ENCODE results near the gene GOLGA3.

GOLGA3 gene

DNA sequence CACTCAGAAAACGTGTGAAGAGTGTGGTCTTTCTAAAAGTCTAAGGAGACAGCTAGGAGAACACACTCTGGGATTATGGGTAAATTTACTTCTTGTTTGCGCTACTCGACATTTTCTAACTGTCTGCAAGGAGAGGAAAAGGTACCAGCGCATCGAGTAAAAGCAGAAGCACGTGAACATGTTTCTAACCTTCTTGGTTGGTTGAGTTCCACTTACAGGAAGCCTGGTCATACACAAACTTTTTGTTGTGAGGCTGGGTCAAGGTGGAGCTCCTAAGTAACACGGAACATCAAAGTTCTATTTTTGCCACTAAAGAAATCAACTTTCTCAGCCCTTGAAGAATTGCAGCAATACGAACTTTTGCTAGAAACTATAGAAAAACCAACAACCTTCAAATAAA, 87.0 kb downstream of the GOLGA3 start:
- DNase-seq = no peak

DNA sequence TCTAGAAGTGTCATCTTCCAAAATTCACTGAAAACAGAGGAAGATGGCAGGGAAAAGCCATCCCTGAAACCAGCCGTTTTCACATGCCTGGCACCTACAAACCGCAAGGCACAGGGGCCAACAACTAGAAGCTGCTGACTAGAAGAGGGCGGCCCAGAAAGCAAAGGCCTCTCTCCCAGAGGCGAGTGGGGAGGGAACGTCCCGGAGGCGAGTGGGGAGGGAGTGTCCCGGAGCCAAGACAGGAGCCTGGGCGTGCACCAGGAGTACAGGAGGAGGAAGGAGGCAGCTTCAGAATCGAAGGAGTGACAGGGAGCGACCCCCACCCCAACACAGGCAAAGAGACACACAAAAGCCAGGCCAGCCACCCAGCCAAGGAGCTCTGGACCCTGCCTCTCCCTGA, 88.0 kb downstream of the GOLGA3 start:
- no peak for DNase-seq

DNA sequence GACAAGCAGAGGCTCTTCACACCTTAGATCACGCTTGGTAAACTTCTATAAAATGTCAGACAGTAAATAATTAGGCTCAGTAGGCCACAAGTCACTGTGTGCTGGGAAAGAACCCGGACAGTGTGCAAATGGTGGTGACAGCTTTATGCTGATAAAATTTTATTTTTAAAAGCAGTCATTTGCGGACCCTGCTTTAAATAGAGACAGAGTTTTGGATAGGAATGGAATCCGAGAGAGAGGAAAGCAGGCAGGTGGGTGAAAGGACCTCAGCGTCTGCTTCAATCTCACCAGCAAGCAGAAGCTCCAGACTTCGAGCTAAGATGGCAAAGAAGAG, 88.4 kb downstream of the GOLGA3 start:
- no peak for DNase-seq

DNA sequence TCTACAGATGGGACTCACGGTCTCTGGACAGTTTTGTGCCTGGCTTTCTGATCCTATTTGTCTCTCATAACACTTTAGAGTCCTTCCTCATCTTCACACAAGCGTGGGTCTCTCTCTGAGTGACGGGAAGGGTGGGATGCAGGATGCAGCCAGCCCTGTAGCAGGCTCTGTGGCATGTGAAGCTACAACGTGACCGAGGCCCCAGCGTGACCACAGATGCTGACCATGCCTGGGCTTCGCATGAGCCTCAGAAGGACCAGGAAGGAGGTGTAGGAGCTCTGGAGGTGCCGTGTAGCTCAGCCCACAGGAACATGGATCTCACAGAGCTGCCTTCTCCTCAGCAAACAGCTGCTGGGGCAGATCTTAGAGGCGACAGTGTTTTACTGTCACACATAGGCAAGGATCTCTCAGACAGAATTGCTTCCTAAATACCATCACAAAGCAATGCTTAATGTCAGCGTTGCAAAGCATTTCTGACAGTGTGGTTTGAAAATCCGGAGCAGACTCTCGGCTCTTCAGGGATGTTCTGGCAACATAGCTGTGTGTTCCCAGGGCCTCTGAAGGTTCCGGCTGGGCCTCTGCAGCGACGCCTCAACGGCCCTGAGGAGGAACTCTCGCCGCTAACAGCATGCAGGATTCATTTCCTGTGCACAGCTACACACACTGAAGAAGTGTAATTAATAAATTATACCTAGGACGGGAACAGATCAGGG, 88.9 kb downstream of the GOLGA3 start:
- no peak for DNase-seq

DNA sequence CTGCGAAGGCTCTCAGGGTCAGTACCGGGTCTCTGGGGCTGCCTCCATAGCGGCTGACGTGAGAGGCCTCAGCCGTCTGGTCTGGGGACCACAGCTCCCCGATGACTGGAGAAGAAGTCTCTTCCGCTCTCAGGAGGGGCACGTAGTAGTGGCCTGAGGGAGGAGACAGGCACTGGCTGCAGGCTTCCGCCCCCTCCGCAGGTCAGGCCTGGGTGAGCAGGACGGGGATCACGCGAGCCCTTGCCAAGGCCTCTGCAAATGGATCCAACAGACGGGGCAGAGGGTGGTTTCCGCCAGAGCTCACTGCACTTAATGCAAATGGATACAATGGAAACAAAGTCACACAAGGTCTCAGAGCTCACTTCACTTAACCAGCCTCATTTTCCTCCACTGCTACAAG, 91.8 kb downstream of the GOLGA3 start:
- no peak for DNase-seq

- DNase-seq = no peak
Measured at GRCh38 chr12:132736378-132736777, 92.3 kb downstream of the GOLGA3 start.

DNA sequence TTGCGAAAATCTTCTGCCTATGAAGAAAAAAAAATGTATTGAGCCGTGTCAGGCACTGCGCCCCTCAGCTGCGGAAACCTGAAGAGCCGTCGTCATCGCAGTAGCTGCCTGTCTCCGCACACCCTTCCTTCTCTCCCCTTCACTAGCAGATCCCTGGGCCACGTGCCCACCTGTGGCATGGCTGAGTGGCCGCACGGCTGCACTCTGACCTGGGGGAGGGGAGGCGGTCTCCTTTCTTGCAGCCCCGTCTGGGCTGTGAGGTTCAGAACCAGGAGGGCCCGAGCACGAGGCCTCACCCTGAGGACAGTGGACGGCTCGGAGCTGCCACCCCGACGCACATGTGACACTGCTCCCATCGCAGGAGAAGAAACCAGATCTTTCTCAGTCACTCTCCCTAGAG, 93.2 kb downstream of the GOLGA3 start:
- DNase-seq = no peak

- DNase-seq = no peak
Measured at GRCh38 chr12:132734206-132734605, 94.5 kb downstream of the GOLGA3 start.

- no peak for DNase-seq
Measured at GRCh38 chr12:132731574-132731973, 97.1 kb downstream of the GOLGA3 start.

- no peak for DNase-seq
Measured at GRCh38 chr12:132730353-132730752, 98.3 kb downstream of the GOLGA3 start.

DNA sequence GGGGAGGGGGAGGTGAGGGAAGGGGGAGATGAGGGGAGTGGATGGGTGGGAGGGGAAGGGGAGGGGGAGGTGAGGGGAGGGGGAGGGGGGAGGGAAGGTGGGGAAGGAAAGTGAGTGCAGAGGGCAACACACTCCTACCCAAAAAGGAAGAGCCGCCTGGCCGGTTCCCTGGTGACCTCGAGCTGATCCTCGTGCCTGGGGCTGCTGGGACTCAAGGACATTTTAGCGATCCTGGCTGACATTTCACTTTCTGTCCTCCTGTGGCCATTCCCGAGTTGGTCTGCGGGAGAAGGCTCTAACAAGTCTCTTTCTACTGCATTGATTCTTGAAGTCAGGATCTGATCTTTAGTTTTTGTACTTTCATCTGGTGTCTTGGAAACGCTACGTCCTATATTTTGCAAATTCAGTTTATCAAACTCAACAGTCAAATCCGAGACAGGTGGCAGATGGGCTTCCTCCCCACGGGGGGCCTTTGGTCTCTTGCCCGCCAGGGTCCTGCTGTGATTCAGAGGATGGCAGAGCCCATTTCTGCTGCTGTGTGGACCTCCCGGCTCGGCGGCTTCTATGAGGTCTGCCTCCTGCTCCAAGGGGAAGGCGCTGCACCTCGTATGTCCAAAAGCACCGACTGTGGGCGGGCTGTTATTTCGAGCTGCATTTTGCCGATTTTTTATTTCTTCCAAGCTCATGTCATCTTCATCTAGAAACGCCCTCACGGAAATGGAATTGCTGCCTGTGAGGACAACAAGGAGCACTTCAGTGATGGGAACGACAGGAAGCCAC, 98.9 kb downstream of the GOLGA3 start:
- no peak for DNase-seq

GRCh38 chr12:132728502-132728901, 100.2 kb downstream of the GOLGA3 start:
- no peak for DNase-seq

GRCh38 chr12:132727091-132727794, 101.4 kb downstream of the GOLGA3 start:
- DNase-seq = no peak

GRCh38 chr12:132726386-132726785, 102.3 kb downstream of the GOLGA3 start:
- no peak for DNase-seq

- no peak for DNase-seq
Measured at GRCh38 chr12:132724506-132725241, 104.0 kb downstream of the GOLGA3 start.

GRCh38 chr12:132723764-132724140, 104.9 kb downstream of the GOLGA3 start:
- DNase-seq = no peak

- DNase-seq = no peak
Measured at GRCh38 chr12:132723015-132723763, 105.5 kb downstream of the GOLGA3 start.

- DNase-seq = no peak
Measured at GRCh38 chr12:132720606-132721345, 107.9 kb downstream of the GOLGA3 start.

DNA sequence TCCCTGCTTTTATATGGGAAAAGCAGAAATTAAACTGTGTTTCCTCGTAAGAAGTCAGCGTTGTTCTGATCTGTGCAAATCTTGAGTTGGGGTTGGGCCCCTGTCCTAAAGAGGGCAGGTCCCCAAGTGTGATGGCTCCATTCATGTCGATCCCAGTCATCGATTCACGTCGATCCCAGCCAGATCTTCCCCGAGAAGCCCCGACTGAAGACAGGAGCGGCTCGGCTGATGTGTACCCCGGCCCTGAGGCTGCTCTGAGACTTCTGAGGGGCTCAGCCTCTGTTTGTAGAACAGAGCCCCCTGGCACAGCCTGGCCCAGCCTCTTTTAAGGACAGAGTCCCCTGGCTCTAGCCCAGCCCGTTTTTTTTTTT, 108.7 kb downstream of the GOLGA3 start:
- DNase-seq = no peak

- no peak for DNase-seq
Measured at GRCh38 chr12:132719141-132719953, 109.3 kb downstream of the GOLGA3 start.
